IMR-90 (cell line): ENCODE data around the gene ZNF732. TPM values are rescaled to one million over a fixed set of nuclear protein-coding genes. Genes with fewer than 3 reads are reported as not detected.
A peak's percentile ranks its signal among the peaks of the same experiment; 100 is the strongest.

Source experiments
- ATAC-seq: fragments of 200-7000 bp; cut with Tn5 transposase; 2 replicates; pipeline ENCODE4 v1.9.1; 2020; ENCODE audit warnings: low read depth, mild to moderate bottlenecking, moderate library complexity
- BruUV-seq: library from RNA; stranded (reverse); fragments of 400-500 nt; replicated peaks from 2 replicates; lab custom pipeline; 2021; lab: Mats Ljungman, UMichigan
- CTCF ChIA-PET: fragments of 300-600 bp; formaldehyde crosslinking; extraction: SDS; loops from one replicate; lab custom pipeline; 2021; ENCODE audit warnings: antibody characterized with exemption; lab: Yijun Ruan, JAX
- POLR2A ChIA-PET: fragments of 300-600 bp; sonication (Branson Sonifier 250); formaldehyde crosslinking; loops from one replicate; lab custom pipeline; 2022; ENCODE audit warnings: antibody characterized with exemption; ENCODE audit not compliant: unreplicated experiment; lab: Charles Lee
- DNase-seq: peaks from one replicate; pipeline ENCODE4 v3.0.0; 2013
- H2AFZ ChIP-seq: replicated peaks from 2 replicates; pipeline ENCODE3; 2013; ENCODE audit warnings: low read length, mild to moderate bottlenecking; ENCODE audit not compliant: poor library complexity
- H2AK5ac ChIP-seq: 2 replicates; pipeline ENCODE4 v1.6.1; 2013; ENCODE audit warnings: low read depth, low read length, inconsistent platforms
- H2AK9ac ChIP-seq: replicated peaks from 2 replicates; pipeline ENCODE3; 2013; ENCODE audit warnings: mild to moderate bottlenecking, low read depth, low read length, moderate library complexity; ENCODE audit not compliant: poor library complexity
- H2BK120ac ChIP-seq: 2 replicates; pipeline ENCODE4 v1.6.1; 2013; ENCODE audit warnings: low read depth, low read length, inconsistent platforms
- H2BK15ac ChIP-seq: 3 replicates; pipeline ENCODE4 v1.6.1; 2013; ENCODE audit warnings: low read depth, low read length, inconsistent platforms
- H2BK20ac ChIP-seq: 2 replicates; pipeline ENCODE4 v1.6.1; 2013; ENCODE audit warnings: low read depth, mild to moderate bottlenecking, inconsistent platforms, low read length, moderate library complexity
- H2BK5ac ChIP-seq: 2 replicates; pipeline ENCODE4 v1.6.1; 2013; ENCODE audit warnings: mild to moderate bottlenecking, low read depth, low read length, inconsistent platforms; ENCODE audit not compliant: poor library complexity, severe bottlenecking
- H3K14ac ChIP-seq: replicated peaks from 2 replicates; pipeline ENCODE4 v1.6.1; 2013; ENCODE audit warnings: low read depth, low read length, inconsistent platforms
- H3K18ac ChIP-seq: 2 replicates; pipeline ENCODE4 v1.6.1; 2013; ENCODE audit warnings: low read depth, low read length, control low read depth
- H3K23ac ChIP-seq: 2 replicates; pipeline ENCODE4 v1.6.1; 2013; ENCODE audit warnings: low read depth, low read length, inconsistent platforms
- H3K27ac ChIP-seq: 2 replicates; pipeline ENCODE4 v1.5.1; 2013; ENCODE audit warnings: mild to moderate bottlenecking, control low read depth, low read length; ENCODE audit not compliant: insufficient read depth
- H3K27me3 ChIP-seq: 2 replicates; pipeline ENCODE4 v1.6.1; 2013; ENCODE audit warnings: low read length; ENCODE audit not compliant: control insufficient read depth, insufficient read depth
- H3K36me3 ChIP-seq: 2 replicates; pipeline ENCODE4 v1.6.1; 2013; ENCODE audit warnings: low read length, mixed read lengths; ENCODE audit not compliant: control insufficient read depth, insufficient read depth
- H3K4ac ChIP-seq: 2 replicates; pipeline ENCODE4 v1.6.1; 2013; ENCODE audit warnings: low read depth, low read length, inconsistent platforms
- H3K4me1 ChIP-seq: 2 replicates; pipeline ENCODE4 v1.6.1; 2013; ENCODE audit warnings: low read length, mixed read lengths; ENCODE audit not compliant: control insufficient read depth, insufficient read depth
- H3K4me2 ChIP-seq: 2 replicates; pipeline ENCODE4 v1.6.1; 2013; ENCODE audit warnings: low read depth, mild to moderate bottlenecking, control low read depth, low read length, moderate library complexity
- H3K4me3 ChIP-seq: 2 replicates; pipeline ENCODE4 v1.5.1; 2013; ENCODE audit warnings: low read depth, mild to moderate bottlenecking, control low read depth, low read length, moderate library complexity; ENCODE audit not compliant: insufficient read depth
- H3K56ac ChIP-seq: 2 replicates; pipeline ENCODE4 v1.6.1; 2013; ENCODE audit warnings: low read length, inconsistent platforms; ENCODE audit not compliant: insufficient read depth; ENCODE audit errors: extremely low read depth
- H3K79me1 ChIP-seq, 2 experiments: 2 replicates each; pipeline ENCODE4 v1.6.1; 2013; ENCODE audit warnings: low read length in 2 of 2, inconsistent platforms in 1 of 2, low read depth in 1 of 2
- H3K9ac ChIP-seq: 2 replicates; pipeline ENCODE4 v1.6.1; 2013; ENCODE audit warnings: low read depth, low read length, control low read depth
- H3K9me1 ChIP-seq: 2 replicates; pipeline ENCODE4 v1.6.1; 2013; ENCODE audit warnings: low read length, inconsistent platforms; ENCODE audit not compliant: insufficient read depth
- H3K9me3 ChIP-seq: 2 replicates; pipeline ENCODE4 v1.6.1; 2013; ENCODE audit warnings: low read length; ENCODE audit not compliant: control insufficient read depth, insufficient read depth
- H4K20me1 ChIP-seq: 2 replicates; pipeline ENCODE4 v1.6.1; 2013; ENCODE audit warnings: low read length, inconsistent platforms; ENCODE audit not compliant: insufficient read depth
- H4K5ac ChIP-seq: 2 replicates; pipeline ENCODE4 v1.6.1; 2013; ENCODE audit warnings: mild to moderate bottlenecking, low read depth, low read length, control low read depth
- H4K8ac ChIP-seq, 2 experiments: 2 replicates each; pipeline ENCODE4 v1.6.1; 2013; ENCODE audit warnings: low read depth in 2 of 2, low read length in 2 of 2, control low read depth in 1 of 2, inconsistent platforms in 1 of 2
- H4K91ac ChIP-seq: 2 replicates; pipeline ENCODE4 v1.6.1; 2013; ENCODE audit warnings: low read depth, low read length, inconsistent platforms; ENCODE audit not compliant: insufficient read depth
- CHD1 ChIP-seq: IDR thresholded peaks from 2 replicates; pipeline ENCODE4 v1.6.1; 2012; ENCODE audit warnings: low read depth, low read length, improper control_type of control experiment
- MAFK ChIP-seq: IDR thresholded peaks from 2 replicates; pipeline ENCODE4 v1.6.1; 2012; ENCODE audit warnings: low read depth, low read length, improper control_type of control experiment
- MAZ ChIP-seq: IDR thresholded peaks from 2 replicates; pipeline ENCODE4 v1.6.1; 2012; ENCODE audit warnings: low read depth, mild to moderate bottlenecking, low read length, improper control_type of control experiment, moderate library complexity, borderline replicate concordance
- RFX5 ChIP-seq: IDR thresholded peaks from 2 replicates; pipeline ENCODE4 v1.8.0; 2012; ENCODE audit warnings: low read depth, mild to moderate bottlenecking, low read length, moderate library complexity
- WGBS, 2 experiments: methylation state at CpG; one replicate each; pipeline versions ENCODE4 v1.1.5 to v1.1.7; 2013; ENCODE audit warnings: missing lambda C conversion rate in 2 of 2; ENCODE audit not compliant: insufficient read length in 1 of 2; ENCODE audit errors: extremely low coverage in 2 of 2; 5-methylcytosine and 5-hydroxymethylcytosine counted together
- dilution Hi-C: fragments of 300-500 bp; cut with HindIII; formaldehyde crosslinking; loops from one replicate; pipeline ENCODE4 v1.14.3; 2018; ENCODE audit warnings: low sequenced_read_pairs; ENCODE audit not compliant: unreplicated experiment
- in situ Hi-C: fragments of 300-500 bp; cut with MboI; formaldehyde crosslinking; loops from 3 replicates; pipeline ENCODE4 v1.14.3; 2019; ENCODE audit warnings: low sequenced_read_pairs, inconsistent platforms, mixed read lengths
- intact Hi-C: fragments of 100-400 bp; cut with micrococcal nuclease; formaldehyde crosslinking; loops from 2 replicates; pipeline ENCODE4 v1.10.0; 2022
- polyA plus RNA-seq, 3 experiments: library from polyadenylated mRNA; depleted of rRNA; stranded (reverse); fragments of >200 nt; gene quantifications; 2 replicates each; pipeline ENCODE4 v1.2.3, GENCODE V29; 2012; ENCODE audit warnings: low replicate concordance in 1 of 3
- total RNA-seq: library from RNA; depleted of rRNA; stranded (reverse); fragments of >200 nt; gene quantifications from 2 replicates; pipeline ENCODE4 v1.2.3, GENCODE V29; 2012

The ZNF732 gene
- total and polyA plus RNA-seq, 2 of the 4 experiments (the other 2 are of a cell fraction): under 0.01 TPM; not detected in 1

DNA sequence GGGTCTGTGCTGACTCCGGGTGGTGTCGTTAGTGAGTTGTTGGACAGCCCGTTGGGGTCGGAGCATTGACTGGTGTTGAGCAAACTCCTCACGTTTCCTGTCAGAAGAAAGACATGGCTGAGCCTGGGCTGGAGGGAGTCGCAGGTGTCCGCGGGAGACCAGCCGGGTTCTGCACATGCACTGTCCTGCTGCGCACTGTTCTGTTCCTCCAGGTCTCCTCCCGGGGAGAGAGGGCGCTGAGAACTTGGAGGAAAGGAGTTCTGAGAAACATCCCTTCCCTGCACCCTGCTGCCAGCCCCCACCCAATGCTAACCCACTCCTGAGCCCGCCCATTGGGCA, 33.5 kb upstream of the ZNF732 start:
- no peak overlapping the region for H2BK20ac ChIP-seq
- ATAC-seq: no peak
- no peak overlapping the region; the same call in 1 of the 2 replicates for H3K9ac ChIP-seq
- H2AK5ac ChIP-seq: no peak overlapping the region
- H3K14ac ChIP-seq: no peak overlapping the region
- no peak overlapping the region for H2AK9ac ChIP-seq
- BruUV-seq: no TSS peak
- H3K23ac ChIP-seq: 0 out of 2 replicates have a peak overlapping the region, but pooled peaks have one; percentile 4
- no peak overlapping the region for H3K18ac ChIP-seq
- dilution Hi-C loops (no loop called here), in situ Hi-C loops (no loop called here), intact Hi-C loops (loop anchor here (10.0 kb wide), 1 partner anchor 336 kb away; the partner anchor contains the start of genes ATP5ME and MYL5)
- ChIA-PET POLR2A (no interaction called here), CTCF (no interaction called here)
- no peak for TF ChIP-seq RFX5
- no peak for TF ChIP-seq CHD1
- TF ChIP-seq MAZ: no peak
- no peak for TF ChIP-seq MAFK
- no peak overlapping the region for H2BK15ac ChIP-seq
- no peak overlapping the region for H4K5ac ChIP-seq
- H4K91ac ChIP-seq: no peak overlapping the region
- no peak overlapping the region for H4K8ac ChIP-seq
- H3K9me1 ChIP-seq: no peaks in the 10 kb centered on the region
- no peaks in the 10 kb centered on the region for H3K27me3 ChIP-seq
- peak overlapping the region; percentile 69 for H3K4me3 ChIP-seq
- H4K20me1 ChIP-seq: no peaks in the 10 kb centered on the region
- H3K4ac ChIP-seq: no peak overlapping the region
- H3K79me1 ChIP-seq: peaks cover 16 to 18% of the 10 kb centered on the region in 2 experiments; a peak in 3 of 4 replicates
- H2BK120ac ChIP-seq: no peak overlapping the region
- H2BK5ac ChIP-seq: no peak overlapping the region
- peak overlapping the region; percentile 66 for H3K4me2 ChIP-seq
- DNase-seq: no peak
- H3K56ac ChIP-seq: no peak overlapping the region
- no peak overlapping the region for H3K27ac ChIP-seq
- peaks cover 5% of the 10 kb centered on the region for H3K36me3 ChIP-seq
- peaks cover 22% of the 10 kb centered on the region for H3K9me3 ChIP-seq
- no peak overlapping the region for H2AFZ ChIP-seq
- 80% methylated on average over 1 of the region's 13 CpGs; no CpG with 5 or more reads in 1 of the 2 experiments for WGBS, 2 experiments
- H3K4me1 ChIP-seq: no peaks in the 10 kb centered on the region
